Ecto neural progenitor cell (in vitro differentiated cells): Measurements from ENCODE around the gene FN1.
A peak's percentile ranks its signal among the peaks of the same experiment; 100 is the strongest.
"Not testable (repeated sequence)": the region's sequence is repeated elsewhere in the genome, so short reads cannot be mapped to it uniquely, and the experiment has no call there.

ENCODE experiments used
- DNase-seq: peaks from one replicate; pipeline ENCODE4 v3.0.0-alpha.2; 2018; ENCODE audit warnings: low spot score

Gene FN1

DNA sequence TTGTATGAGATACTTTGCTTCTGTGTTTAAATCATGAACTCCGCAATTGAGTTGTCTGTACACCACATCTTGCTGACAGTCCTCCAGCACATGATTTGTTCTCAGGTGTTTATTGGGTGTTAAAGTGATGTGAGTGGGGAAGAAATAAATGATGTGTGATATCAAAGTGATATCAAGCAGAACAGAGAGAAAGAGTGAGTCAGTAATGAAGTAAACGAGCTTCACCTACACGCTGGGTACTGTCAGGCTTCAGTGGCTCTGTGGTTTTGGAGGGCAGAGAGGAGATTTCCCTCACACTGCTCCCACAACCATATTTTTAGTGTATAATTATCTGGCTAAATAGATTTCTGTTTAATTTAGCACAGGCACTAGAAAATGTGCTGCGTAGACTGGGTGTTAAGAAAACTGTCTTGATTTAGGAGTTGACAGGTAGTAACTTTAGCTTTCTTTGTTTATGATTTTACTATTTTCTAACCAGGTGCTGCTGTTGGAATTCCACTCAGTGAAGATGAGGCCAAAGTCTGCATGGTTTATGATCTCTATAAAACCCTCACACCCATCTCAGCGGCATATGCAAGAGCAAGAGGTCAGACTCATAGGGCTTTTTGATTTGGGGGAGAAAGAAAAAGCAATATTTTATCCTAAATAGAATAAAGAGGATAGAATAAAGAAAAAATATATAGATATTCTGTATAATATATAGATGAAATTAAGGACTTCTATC lies 102.8 kb downstream of the FN1 start:
- no peak for DNase-seq

DNA sequence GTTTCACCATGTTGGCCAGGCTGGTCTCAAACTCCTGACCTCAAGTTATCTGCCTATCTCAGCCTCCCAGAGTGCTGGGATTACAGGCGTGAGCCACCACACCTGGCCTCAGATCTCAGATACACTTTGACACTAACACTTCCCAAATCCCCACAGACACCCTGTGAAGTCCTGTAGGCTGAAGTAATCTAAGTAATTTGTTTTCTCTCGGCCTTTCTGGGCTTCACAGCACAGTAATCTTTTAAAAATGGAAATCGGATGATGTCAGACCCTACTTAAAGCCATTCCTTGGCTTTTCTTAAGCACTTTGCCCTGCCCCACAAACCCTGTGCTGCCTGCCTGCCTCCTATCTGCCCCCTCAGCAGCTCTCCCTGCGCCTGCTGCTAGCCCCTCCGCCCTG lies 107.8 kb downstream of the FN1 start:
- DNase-seq: no peak

DNA sequence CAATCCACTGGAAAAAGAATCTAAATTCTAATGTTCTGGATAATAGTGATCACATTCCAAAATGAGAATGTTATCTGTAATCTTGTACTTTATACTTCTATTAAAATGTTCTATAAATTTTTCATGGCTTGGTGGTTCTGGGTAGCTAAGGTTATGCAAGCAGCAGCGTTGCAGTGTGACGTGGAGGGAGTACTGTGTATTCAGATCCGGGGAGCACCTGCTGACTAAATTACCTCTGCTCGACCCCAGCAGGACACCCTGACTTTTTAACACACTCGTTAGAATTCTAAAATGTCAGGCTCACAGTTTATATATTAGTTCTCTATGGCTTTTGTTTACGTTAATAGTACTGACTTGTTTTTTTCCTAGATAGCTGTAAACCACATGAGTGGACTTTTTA lies 111.1 kb downstream of the FN1 start:
- no peak for DNase-seq

DNA sequence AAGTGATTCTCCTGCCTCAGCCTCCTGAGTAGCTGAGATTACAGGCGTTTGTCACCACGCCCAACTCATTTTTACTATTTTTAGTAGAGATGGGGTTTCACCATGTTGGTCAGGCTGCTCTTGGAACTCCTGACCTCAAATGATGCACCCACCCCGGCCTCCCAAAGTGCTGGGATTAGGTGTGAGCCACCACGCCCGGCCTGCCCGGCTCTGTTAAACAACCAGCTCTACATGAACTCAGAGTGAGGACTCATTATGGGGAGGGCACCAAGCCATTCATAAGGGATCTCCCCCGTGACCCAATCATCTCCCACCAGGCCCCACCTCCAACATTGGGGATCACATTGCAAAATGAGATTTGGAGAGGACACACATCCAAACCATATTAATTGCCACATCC lies 115.2 kb downstream of the FN1 start:
- DNase-seq: no peak

DNA sequence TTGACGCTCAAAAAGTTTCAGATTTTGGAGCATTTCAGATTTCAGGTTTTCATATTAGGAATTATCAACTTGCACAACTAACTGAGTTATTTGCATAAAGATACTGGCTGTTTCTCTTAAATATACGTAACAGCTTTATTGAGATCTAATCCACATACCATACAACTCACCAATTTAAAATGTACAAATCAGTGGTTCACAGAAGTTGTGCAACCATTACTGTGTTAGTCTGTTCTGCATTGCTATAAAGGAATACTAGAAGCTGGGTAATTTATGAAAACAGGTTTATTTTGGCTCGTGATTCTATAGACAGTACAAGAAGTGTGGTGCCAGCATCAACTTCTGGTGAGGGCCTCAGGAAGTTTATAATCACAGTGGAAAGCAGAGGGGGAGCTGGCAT lies 115.8 kb downstream of the FN1 start:
- DNase-seq: no peak

DNA sequence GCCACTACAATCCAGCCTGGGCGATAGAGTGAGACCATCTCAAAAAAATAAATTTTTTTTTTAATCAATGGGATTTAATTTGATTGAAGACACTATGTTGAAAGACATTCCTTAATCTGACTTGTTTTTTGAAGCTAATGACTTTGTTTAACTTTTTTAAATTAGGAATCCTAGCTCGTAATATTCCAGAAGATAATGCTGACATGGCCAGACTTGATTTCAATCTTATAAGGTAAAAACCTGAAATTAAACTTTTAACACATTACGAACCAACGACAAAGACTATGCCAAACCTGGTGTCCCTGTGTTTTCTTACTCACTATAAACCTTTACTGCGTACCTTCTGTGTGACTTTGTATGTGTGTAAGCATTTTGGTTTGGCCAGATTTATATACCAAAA lies 116.4 kb downstream of the FN1 start:
- no peak for DNase-seq

DNA sequence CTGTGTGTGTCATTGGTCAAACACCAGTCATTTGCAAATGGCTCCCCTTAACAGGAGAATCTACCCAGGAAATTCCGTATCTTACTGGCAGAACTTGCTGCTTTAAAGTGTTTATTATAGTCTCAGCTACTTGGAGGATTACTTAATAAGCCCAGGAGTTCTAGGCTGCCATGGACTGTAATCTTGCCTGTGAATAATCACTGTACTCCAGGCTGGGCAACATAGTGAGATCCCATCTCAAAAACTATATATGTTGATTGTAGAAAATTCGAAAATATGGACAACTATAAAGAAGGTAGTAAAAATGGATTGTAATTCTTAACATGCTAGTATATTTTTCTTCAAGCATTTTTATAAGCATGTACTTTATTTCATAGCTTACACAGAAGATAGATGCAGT lies 119.5 kb downstream of the FN1 start:
- DNase-seq: no peak

DNA sequence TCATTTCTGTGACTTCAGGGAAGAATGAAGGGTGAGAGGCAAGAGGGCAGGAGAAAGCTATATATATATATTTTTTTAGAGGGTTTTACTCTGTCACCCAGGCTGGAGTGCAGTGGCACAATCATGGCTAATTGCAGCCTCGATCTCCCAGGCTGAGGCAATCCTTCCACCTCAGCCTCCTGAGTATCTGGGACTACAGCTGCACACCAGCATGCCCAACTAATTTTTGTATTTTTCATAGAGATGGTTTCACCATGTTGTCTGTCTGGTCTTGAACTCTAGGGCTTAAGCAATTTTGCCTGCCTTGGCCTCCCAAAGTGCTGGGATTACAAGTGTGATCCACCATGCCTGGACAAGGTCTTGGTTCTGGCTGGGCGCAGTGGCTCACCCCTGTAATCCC lies 120.6 kb downstream of the FN1 start:
- DNase-seq: no peak

DNA sequence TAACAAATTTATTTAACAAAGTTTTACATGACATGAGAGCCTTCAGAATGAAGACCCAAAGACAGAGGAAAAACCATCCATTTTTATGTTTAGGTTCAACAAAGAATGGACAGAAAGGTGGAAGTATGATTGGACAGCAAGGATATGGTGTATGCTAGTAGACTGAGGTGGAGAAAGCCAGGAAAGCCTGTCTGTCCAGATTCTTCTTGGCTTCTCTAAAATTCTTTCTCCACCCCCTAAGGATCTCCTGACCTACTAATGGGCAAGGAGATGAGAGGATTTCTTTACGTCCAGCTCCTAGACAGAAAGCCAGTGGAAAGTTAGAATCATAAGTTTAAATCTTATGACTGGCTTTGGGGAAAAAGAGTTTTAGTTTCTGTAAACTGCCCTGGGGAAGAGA lies 121.0 kb downstream of the FN1 start:
- no peak for DNase-seq

DNA sequence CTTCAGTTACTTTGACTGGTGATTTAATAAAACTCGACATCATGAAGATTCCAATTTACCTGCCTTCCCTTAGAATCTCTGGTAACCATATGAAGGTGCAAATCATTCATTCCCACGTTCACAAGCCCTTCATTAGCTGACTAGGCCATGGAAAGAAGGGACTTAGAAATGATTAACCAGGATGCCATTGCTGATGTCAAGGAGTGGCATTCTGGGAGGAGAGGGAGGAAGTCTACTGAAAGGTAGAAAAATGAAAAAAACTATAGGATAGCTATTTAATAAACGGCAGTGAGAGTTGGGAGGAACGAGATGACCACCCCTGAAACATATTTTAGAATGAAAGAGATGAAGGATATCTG lies 122.6 kb downstream of the FN1 start:
- no peak for DNase-seq

DNA sequence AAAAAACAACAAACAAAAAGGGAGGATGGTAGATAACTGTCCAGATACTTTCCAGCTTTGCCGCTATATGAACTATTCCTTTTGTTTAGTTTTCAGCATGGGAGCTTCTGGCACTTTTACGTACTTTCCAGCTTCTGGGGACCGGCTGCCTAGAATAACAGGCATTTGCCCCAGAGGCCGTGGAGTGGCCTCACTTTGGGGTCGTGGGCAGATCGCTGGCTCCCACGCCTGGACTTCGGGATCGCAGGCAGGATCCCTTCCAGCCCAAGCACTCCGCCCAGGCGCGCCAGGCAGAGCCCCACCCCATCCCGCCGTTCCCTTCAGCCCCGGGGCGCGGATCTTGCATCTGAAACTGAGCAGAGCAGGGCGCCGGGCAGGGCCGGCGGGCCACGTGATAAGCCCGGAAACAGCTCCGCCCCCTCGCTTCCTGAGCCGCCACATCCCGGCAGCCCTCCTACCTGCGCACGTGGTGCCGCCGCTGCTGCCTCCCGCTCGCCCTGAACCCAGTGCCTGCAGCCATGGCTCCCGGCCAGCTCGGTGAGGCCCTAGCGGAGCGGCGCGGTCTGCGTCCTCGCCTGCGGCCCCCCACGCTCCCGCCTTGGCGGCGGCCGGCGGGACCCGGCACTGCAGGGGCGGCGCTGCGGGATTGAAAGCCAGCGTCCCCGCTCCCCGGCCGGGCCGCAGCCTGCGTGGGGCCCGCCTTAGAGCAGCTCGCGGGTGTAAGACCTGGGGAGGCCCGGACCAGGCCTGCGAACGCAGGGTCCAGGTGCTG lies 124.1 kb downstream of the FN1 start, which contains the start of gene ATIC:
ATIC (plus strand) TSS at position 435 of the 772 bp plus-strand sequence; CDS start at position 519, 84 bp downstream.
- peak; percentile 95 for DNase-seq

DNA sequence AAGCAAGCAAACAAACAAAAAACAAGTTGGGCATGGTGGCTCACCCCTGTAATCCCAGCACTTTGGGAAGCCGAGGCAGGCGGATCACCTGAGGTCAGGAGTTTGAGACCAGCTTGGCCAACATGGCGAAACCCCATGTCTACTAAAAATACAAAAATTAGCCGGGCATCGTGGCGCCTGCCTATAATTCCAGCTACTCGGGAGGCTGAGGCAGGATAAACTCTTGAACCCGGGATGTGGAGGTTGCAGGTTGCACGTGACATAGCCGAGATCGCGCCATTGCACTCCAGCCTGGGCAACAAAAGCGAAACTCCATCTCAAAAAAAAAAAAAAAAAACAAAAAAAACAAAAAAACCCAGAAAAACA lies 124.6 kb downstream of the FN1 start:
- not testable (repeated sequence) for DNase-seq
